A549 (cell line): ENCODE results near the gene COL8A2. TPM values are rescaled to one million over a fixed set of nuclear protein-coding genes. Genes with fewer than 3 reads are reported as not detected.

Source experiments
- ATAC-seq, 2 experiments: fragments of 200-7000 bp in 1 of 2; fragments of >200 bp in 1 of 2; cut with Nextera tagmentation in 1 of 2; cut with Tn5 transposase in 1 of 2; 3 replicates each; pipeline versions ENCODE4 v1.8.0 to v1.9.1; 2018 to 2020; ENCODE audit warnings: mild to moderate bottlenecking in 1 of 2, moderate library complexity in 1 of 2
- CTCF ChIA-PET: fragments of 300-600 bp; sonication (Branson Sonifier 250); formaldehyde crosslinking; extraction: SDS; loops from one replicate; lab custom pipeline; 2021; ENCODE audit warnings: antibody characterized with exemption, inconsistent platforms; lab: Yijun Ruan, JAX
- POLR2A ChIA-PET: fragments of 350-600 bp; formaldehyde crosslinking; extraction: SDS; loops from one replicate; lab custom pipeline; 2021; ENCODE audit warnings: antibody characterized with exemption, inconsistent platforms; lab: Yijun Ruan, JAX
- DNase-seq, 2 experiments: peaks; one replicate each; pipeline versions ENCODE4 v3.0.0 to v3.0.0-alpha.2; 2011 to 2016; ENCODE audit warnings: low read depth in 1 of 2, low spot score in 1 of 2
- FAIRE-seq: peaks from 2 replicates; lab custom pipeline; 2011; peaks lifted over from hg19 to GRCh38; lab: Jason Lieb, UNC
- H3K27ac ChIP-seq, 2 experiments: fragments of >200 bp; sonication (Bioruptor Twin); formaldehyde crosslinking; 3 replicates each; pipeline ENCODE4 v1.5.1; 2016 to 2017
- H3K4me1 ChIP-seq: fragments of >200 bp; sonication (Bioruptor Twin); formaldehyde crosslinking; 3 replicates; pipeline ENCODE4 v1.6.1; 2016
- H3K4me2 ChIP-seq: fragments of >200 bp; sonication (Bioruptor Twin); formaldehyde crosslinking; 3 replicates; pipeline ENCODE4 v1.6.1; 2016
- H3K4me3 ChIP-seq: fragments of >200 bp; sonication (Bioruptor Twin); formaldehyde crosslinking; 3 replicates; pipeline ENCODE4 v1.5.1; 2016
- H3K9me3 ChIP-seq: fragments of >200 bp; sonication (Bioruptor Twin); formaldehyde crosslinking; 3 replicates; pipeline ENCODE4 v1.6.1; 2016
- CHD4 ChIP-seq: fragments of 200-600 bp; sonication (generic); IDR thresholded peaks from 2 replicates; pipeline ENCODE4 v1.6.1; 2016; ENCODE audit warnings: antibody characterized with exemption, mild to moderate bottlenecking, borderline replicate concordance
- CTCF ChIP-seq: fragments of >200 bp; sonication (Bioruptor Twin); formaldehyde crosslinking; IDR thresholded peaks from 3 replicates; pipeline ENCODE4 v1.5.1; 2016
- EHMT2 ChIP-seq: fragments of 200-600 bp; sonication (generic); IDR thresholded peaks from 2 replicates; pipeline ENCODE4 v1.6.1; 2016; ENCODE audit warnings: antibody characterized with exemption, low read depth, mild to moderate bottlenecking, moderate library complexity
- EP300 ChIP-seq, 2 experiments: fragments of >200 bp; sonication (Bioruptor Twin); formaldehyde crosslinking; IDR thresholded peaks; 2 replicates in 1 of 2; 3 replicates in 1 of 2; pipeline ENCODE4 v1.6.1; 2016 to 2017
- FOSB ChIP-seq: fragments of 250-450 bp; sonication (Bioruptor Pico); IDR thresholded peaks from 2 replicates; pipeline ENCODE4 v1.5.0; 2020; ENCODE audit warnings: mild to moderate bottlenecking, moderate library complexity
- FOSL2 ChIP-seq, 2 experiments: fragments of 450-650 bp in 1 of 2; fragments of >200 bp in 1 of 2; sonication (Bioruptor Twin) in 1 of 2; formaldehyde crosslinking; IDR thresholded peaks; 2 replicates each; pipeline versions ENCODE4 v1.5.0 to v1.6.1; 2016 to 2020; ENCODE audit warnings: mild to moderate bottlenecking in 1 of 2, moderate library complexity in 1 of 2
- FOXS1 ChIP-seq: fragments of 250-450 bp; sonication (Bioruptor Pico); IDR thresholded peaks from 2 replicates; pipeline ENCODE4 v1.5.0; 2020; ENCODE audit warnings: mild to moderate bottlenecking, moderate library complexity
- HDAC2 ChIP-seq: fragments of 200-600 bp; sonication (generic); IDR thresholded peaks from 2 replicates; pipeline ENCODE4 v1.6.1; 2016
- HOXA7 ChIP-seq: fragments of 250-450 bp; sonication (Bioruptor Pico); IDR thresholded peaks from 2 replicates; pipeline ENCODE4 v1.5.0; 2020; ENCODE audit warnings: mild to moderate bottlenecking, moderate library complexity
- HOXB13 ChIP-seq: fragments of 250-450 bp; sonication (Bioruptor Pico); IDR thresholded peaks from 2 replicates; pipeline ENCODE4 v1.5.0; 2020; ENCODE audit warnings: low read depth, mild to moderate bottlenecking, moderate library complexity
- JUN ChIP-seq, 2 experiments: fragments of >200 bp; sonication (Bioruptor Twin); formaldehyde crosslinking; IDR thresholded peaks; 2 replicates in 1 of 2; 3 replicates in 1 of 2; pipeline ENCODE4 v1.6.1; 2016 to 2017
- JUNB ChIP-seq: fragments of >200 bp; sonication (Bioruptor Twin); formaldehyde crosslinking; IDR thresholded peaks from 2 replicates; pipeline ENCODE4 v1.6.1; 2016
- KDM1A ChIP-seq: fragments of 200-600 bp; sonication (generic); IDR thresholded peaks from 2 replicates; pipeline ENCODE4 v1.6.1; 2016; ENCODE audit warnings: low read depth, mild to moderate bottlenecking
- KDM5A ChIP-seq: fragments of 200-600 bp; sonication (generic); IDR thresholded peaks from 2 replicates; pipeline ENCODE4 v1.6.1; 2016; ENCODE audit warnings: antibody characterized with exemption, mild to moderate bottlenecking
- MYC ChIP-seq: IDR thresholded peaks from 2 replicates; pipeline ENCODE4 v1.6.1; 2012; ENCODE audit warnings: mild to moderate bottlenecking, inconsistent platforms, low read length, improper control_type of control experiment, borderline replicate concordance
- NFE2L2 ChIP-seq: fragments of 150-350 bp; conservative IDR thresholded peaks from 2 replicates; pipeline ENCODE4 v1.6.1; 2014; ENCODE audit warnings: low read length
- NPAS2 ChIP-seq: fragments of 250-450 bp; sonication (Bioruptor Pico); IDR thresholded peaks from 2 replicates; pipeline ENCODE4 v1.8.0; 2022; ENCODE audit warnings: mild to moderate bottlenecking, moderate library complexity, borderline replicate concordance
- POLR2AphosphoS2 ChIP-seq: conservative IDR thresholded peaks from 2 replicates; pipeline ENCODE4 v1.6.1; 2012; ENCODE audit warnings: low read length, improper control_type of control experiment, inconsistent platforms
- RARB ChIP-seq: fragments of 250-450 bp; sonication (Bioruptor Pico); IDR thresholded peaks from 2 replicates; pipeline ENCODE4 v1.8.0; 2021; ENCODE audit warnings: mild to moderate bottlenecking, moderate library complexity
- RFX5 ChIP-seq: fragments of 450-650 bp; IDR thresholded peaks from 2 replicates; pipeline ENCODE4 v1.7.1; 2014; ENCODE audit warnings: antibody characterized with exemption, mild to moderate bottlenecking, moderate library complexity
- RNF2 ChIP-seq: fragments of 200-600 bp; sonication (generic); IDR thresholded peaks from 2 replicates; pipeline ENCODE4 v1.6.1; 2016; ENCODE audit warnings: low read depth, mild to moderate bottlenecking, antibody characterized with exemption, moderate library complexity, borderline replicate concordance
- ZSCAN20 ChIP-seq: fragments of 250-450 bp; sonication (Bioruptor Pico); IDR thresholded peaks from 2 replicates; pipeline ENCODE4 v1.8.0; 2022; ENCODE audit warnings: mild to moderate bottlenecking, moderate library complexity
- whole genome bisulfite sequencing: methylation state at CpG from one replicate; pipeline ENCODE4 v1.1.6; 2017; ENCODE audit errors: missing lambda C conversion rate; 5-methylcytosine and 5-hydroxymethylcytosine counted together
- polyA plus RNA-seq, 4 experiments: library from polyadenylated mRNA; depleted of rRNA in 3 of 4; stranded (reverse); fragments of >200 nt; fragmentation: RNase III in 1 of 4; extraction: RNeasy Plus Mini Kit Qiagen cat#74134 plus additional on column Dnase treatment in 1 of 4; gene quantifications; 2 replicates in 3 of 4; 3 replicates in 1 of 4; pipeline ENCODE4 v1.2.3, GENCODE V29; 2011 to 2017
- TF ChIP-seq, protein P1 (sequence below): fragments of 200-600 bp; sonication (generic); IDR thresholded peaks from 2 replicates; pipeline ENCODE4 v1.6.1; 2016; ENCODE audit warnings: antibody characterized with exemption, mild to moderate bottlenecking, moderate library complexity
- TF ChIP-seq, protein P2 (sequence below): fragments of 250-450 bp; sonication (Bioruptor Pico); IDR thresholded peaks from 2 replicates; pipeline ENCODE4 v1.5.0; 2021; ENCODE audit warnings: mild to moderate bottlenecking, moderate library complexity, borderline replicate concordance

The COL8A2 gene
- polyA plus RNA-seq, 2 of the 4 experiments (the other 2 are of a cell fraction), result 0.05 to 0.12 TPM

GRCh38 chr1:36091141-36091540 is 33.9 kb downstream of the COL8A2 start:
- WGBS, result 94% methylated on average over 4 of the region's 4 CpGs
- TF ChIP-seq HOXB13 (CRISPR knock-in tag), result no peak
- TF ChIP-seq NFE2L2, result no peak
- no peak for TF ChIP-seq CHD4
- no peak for TF ChIP-seq POLR2AphosphoS2
- TF ChIP-seq KDM1A, result no peak
- no peak for TF ChIP-seq ZSCAN20 (CRISPR knock-in tag)
- no peak for TF ChIP-seq FOSB (CRISPR knock-in tag)
- no peak for TF ChIP-seq NPAS2 (CRISPR knock-in tag)
- no peak for TF ChIP-seq EHMT2
- TF ChIP-seq MYC, result no peak
- TF ChIP-seq RNF2, result no peak
- TF ChIP-seq KDM5A, result no peak
- no peak for TF ChIP-seq JUNB
- no peak for TF ChIP-seq JUN (IDR thresholded peaks at IDR 0.05)
- TF ChIP-seq, protein P1, sequence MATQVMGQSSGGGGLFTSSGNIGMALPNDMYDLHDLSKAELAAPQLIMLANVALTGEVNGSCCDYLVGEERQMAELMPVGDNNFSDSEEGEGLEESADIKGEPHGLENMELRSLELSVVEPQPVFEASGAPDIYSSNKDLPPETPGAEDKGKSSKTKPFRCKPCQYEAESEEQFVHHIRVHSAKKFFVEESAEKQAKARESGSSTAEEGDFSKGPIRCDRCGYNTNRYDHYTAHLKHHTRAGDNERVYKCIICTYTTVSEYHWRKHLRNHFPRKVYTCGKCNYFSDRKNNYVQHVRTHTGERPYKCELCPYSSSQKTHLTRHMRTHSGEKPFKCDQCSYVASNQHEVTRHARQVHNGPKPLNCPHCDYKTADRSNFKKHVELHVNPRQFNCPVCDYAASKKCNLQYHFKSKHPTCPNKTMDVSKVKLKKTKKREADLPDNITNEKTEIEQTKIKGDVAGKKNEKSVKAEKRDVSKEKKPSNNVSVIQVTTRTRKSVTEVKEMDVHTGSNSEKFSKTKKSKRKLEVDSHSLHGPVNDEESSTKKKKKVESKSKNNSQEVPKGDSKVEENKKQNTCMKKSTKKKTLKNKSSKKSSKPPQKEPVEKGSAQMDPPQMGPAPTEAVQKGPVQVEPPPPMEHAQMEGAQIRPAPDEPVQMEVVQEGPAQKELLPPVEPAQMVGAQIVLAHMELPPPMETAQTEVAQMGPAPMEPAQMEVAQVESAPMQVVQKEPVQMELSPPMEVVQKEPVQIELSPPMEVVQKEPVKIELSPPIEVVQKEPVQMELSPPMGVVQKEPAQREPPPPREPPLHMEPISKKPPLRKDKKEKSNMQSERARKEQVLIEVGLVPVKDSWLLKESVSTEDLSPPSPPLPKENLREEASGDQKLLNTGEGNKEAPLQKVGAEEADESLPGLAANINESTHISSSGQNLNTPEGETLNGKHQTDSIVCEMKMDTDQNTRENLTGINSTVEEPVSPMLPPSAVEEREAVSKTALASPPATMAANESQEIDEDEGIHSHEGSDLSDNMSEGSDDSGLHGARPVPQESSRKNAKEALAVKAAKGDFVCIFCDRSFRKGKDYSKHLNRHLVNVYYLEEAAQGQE, result no peak
- no peak overlapping the region for H3K4me2 ChIP-seq
- H3K4me3 ChIP-seq, result no peak overlapping the region
- H3K9me3 ChIP-seq, result no peaks in the 10 kb centered on the region
- DNase-seq (no peak), FAIRE-seq (no peak), ATAC-seq (no peak)
- CTCF ChIA-PET, result interaction anchor here (1.4 kb wide), 1 partner anchor 26 kb away, joined by 3 read pairs; no protein-coding TSS in a partner anchor
- POLR2A ChIA-PET, result no interaction called here
- no peak overlapping the region for H3K27ac ChIP-seq
- H3K4me1 ChIP-seq, result peaks cover 6% of the 10 kb centered on the region

DNA sequence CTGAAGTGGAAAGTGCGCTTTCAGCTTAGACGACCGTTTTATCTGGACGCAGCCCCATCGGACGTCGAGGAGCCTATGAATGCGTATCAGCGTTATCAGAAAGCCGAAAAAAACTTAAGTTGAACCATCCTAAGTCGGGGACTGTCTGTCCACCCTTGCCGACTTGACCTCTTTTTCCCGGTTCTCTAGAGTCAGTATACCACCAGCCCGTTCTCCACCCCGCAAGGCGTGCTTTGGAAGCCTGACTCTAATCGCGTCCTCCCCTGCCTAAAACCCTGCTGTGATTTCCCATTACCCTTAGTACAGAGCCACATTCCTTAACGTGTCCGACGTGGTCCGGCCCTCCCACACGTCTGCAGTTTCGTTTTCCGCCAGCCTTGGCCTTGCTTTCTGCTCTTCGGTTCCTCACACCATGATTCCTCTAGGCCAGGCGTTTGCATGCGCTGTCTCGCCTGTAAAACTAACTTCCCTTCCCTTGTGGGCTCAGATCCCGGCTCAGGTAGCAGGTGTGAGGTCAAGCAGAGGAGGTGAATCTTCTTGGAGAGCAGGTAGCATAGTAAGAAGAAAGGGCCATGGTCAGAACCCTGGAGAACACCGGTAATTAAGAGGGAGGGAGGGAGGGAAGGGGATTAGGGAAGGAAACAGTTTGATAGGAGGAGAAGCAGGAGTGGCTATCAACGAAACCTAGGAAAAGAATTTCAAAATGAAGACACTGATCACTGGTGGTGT is 35.5 kb downstream of the COL8A2 start:
- Histone ChIP-seq H3K4me2 (peak overlapping the region; percentile 99), H3K4me3 (peak overlapping the region; percentile 98), H3K4me1 (peaks cover 6% of the 10 kb centered on the region), H3K27ac (peak overlapping the region; percentile 89 to 94), H3K9me3 (no peaks in the 10 kb centered on the region)
- DNase-seq (no peak), FAIRE-seq (no peak), ATAC-seq (peak in 1 of 2 experiments; percentile 9; a peak in 3 of 6 replicates)
- 10% methylated on average over 32 of the region's 32 CpGs for WGBS
- TF ChIP-seq FOXS1 (CRISPR knock-in tag), result no peak
- TF ChIP-seq, protein P2, sequence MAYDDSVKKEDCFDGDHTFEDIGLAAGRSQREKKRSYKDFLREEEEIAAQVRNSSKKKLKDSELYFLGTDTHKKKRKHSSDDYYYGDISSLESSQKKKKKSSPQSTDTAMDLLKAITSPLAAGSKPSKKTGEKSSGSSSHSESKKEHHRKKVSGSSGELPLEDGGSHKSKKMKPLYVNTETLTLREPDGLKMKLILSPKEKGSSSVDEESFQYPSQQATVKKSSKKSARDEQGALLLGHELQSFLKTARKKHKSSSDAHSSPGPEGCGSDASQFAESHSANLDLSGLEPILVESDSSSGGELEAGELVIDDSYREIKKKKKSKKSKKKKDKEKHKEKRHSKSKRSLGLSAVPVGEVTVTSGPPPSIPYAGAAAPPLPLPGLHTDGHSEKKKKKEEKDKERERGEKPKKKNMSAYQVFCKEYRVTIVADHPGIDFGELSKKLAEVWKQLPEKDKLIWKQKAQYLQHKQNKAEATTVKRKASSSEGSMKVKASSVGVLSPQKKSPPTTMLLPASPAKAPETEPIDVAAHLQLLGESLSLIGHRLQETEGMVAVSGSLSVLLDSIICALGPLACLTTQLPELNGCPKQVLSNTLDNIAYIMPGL (CRISPR knock-in tag), result no peak
- TF ChIP-seq KDM5A, result no peak
- TF ChIP-seq RFX5, result no peak
- TF ChIP-seq CTCF, result no peak
- TF ChIP-seq HOXA7, result no peak
- TF ChIP-seq HDAC2, result no peak
- no peak for TF ChIP-seq EP300 (IDR thresholded peaks at IDR 0.05)
- no peak for TF ChIP-seq FOSL2 (IDR thresholded peaks at IDR 0.05)
- TF ChIP-seq FOSL2 (CRISPR knock-in tag; IDR thresholded peaks at IDR 0.05), result no peak
- TF ChIP-seq RNF2, result no peak
- TF ChIP-seq RARB (CRISPR knock-in tag), result no peak
- ChIA-PET POLR2A (no interaction called here), CTCF (interaction anchor here (0.8 to 1.4 kb wide), 2 partner anchors 28 to 29 kb away, joined by 3 read pairs; no protein-coding TSS in a partner anchor)
